ENCODE data around the gene NOTCH1.
"Not testable (repeated sequence)": the region's sequence is repeated elsewhere in the genome, so short reads cannot be mapped to it uniquely, and the experiment has no call there.

Gene NOTCH1

GRCh38 chr9:136565715-136566552 lies 20.1 kb upstream of the NOTCH1 start:
- no peak for DNase-seq

DNA sequence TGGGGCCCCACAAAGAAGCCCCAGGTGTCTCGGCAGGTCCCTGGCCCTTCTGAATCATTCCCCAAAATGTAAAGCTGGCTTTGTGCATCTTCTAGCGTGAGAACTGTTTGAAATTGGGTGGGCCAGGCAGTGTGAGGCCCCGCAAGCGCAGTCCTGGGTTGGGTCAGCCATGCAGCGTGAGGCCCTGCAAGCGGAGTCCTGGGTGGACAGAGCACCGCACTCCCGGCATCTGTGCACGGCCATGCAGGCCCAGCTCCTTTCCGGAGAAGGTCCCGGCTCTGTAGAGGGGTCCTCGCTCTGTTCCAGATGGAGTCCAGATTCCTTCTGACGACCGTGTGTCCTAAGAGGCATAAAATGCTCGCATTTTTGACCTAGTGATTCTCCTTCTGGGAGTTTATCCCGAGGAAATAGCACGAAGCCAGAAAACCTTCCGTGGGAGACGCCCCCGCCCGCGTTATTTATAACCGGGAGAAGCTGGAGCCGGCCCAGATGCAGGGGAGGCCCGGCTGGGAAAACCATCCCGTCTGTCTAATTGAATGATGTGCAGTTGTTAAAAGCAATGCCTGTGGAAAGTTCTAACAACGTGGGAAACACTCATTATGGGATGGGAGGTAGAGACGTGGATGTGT lies 19.4 kb upstream of the NOTCH1 start:
- DNase-seq, result peak in 19 of 56 donors; percentile 9 to 60 (median 34)

DNA sequence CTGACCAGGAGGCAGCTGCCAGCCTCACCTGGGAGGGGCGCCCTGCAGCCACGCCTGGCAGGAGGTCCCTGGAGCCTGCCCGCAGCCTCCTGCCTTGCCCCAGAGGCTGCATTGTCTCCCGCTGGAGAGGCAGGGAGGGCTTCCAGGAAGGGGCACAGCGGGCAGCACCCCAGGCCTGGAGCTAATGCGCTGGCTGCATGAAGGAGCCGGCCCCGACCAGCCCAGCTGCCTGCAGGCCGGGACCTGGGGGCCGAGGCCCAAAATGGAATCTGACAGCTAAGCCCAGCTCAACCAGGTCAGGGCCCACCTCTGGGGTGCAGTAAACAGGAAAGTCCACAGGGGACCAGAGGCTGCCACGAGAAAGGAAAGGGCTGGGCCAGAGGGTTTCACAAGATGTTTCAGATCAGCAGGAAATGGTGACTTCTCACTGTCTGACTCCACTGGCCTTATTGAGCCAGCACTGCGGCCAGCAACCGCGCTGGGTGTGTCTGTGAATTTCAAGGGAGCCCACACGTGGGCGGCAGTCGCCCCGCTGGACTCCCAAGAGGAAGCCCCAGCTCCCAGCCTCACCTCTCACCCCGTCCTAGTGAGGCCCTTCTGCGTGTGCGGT lies 18.6 kb upstream of the NOTCH1 start:
- DNase-seq, result peak in 3 of 56 donors; percentile 20 to 46 (median 39)

DNA sequence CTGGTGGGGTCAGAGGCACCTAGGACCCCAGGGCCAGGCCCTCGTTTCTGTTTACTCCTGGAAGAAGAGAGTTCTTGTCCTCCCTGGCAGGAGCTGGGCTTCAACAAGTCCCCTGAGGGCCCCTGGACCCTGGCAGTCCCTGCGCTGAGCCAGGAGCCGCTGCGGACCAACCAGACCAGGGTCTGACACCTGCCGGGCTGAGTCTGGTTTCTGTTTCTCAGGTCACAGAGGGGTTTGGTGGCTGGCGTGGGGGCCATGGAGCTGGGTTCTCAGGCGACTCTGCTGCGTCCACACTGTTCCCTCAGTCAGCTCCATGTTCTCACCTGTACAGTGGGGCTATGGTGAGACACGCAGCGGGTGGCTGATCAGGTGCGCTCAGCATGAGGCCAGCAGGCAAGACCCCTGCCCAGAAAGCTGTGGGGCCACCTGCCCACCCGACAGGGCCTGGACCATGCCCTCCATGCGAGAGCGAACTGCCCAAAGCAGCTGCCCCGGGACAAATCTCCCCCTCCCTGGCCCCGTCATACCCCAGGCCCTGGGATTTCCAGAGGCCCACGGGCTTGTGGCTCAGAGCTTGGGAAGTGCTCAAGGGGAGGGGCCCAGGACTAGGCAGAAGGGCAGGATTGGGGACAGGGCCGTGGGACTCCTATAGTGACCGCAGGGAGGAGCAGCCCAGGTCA lies 17.9 kb upstream of the NOTCH1 start:
- DNase-seq, result no peak

DNA sequence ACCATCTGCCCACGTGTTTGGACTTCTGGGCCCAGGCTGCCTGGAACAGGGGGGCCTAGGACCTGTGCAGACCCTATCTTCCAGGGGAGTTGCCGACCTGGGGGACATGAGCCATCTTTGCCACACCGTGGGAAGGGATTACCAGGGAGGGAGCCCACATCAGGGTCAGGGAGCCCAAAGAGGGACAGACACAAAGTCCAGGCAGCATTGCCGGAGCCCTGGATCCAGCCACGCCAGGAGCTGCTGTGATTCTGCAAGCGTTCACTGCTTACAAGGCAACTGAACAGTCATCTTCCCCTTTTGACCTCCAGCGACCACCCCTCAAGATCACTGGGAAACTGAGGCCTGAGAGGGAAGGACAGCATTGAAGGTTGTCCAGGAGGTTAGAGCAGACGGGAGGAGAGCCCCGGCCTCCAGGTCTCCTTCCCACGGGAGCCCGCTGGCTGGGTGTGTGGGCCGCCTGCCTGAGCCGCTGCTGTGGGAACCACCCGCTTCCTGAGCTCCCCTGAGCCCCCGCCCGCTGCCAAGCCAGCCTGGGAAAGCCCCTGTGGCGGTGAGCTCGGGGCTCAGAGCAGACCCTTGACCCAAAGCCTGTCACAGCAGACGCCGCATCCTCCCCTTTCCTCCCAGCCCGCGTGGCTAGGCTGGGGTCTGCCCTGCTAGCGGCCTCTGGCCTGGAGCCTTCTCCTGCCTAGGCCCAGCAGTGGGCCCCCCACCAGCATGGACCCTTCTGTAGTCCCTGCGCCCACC lies 17.1 kb upstream of the NOTCH1 start:
- DNase-seq, result no peak

DNA sequence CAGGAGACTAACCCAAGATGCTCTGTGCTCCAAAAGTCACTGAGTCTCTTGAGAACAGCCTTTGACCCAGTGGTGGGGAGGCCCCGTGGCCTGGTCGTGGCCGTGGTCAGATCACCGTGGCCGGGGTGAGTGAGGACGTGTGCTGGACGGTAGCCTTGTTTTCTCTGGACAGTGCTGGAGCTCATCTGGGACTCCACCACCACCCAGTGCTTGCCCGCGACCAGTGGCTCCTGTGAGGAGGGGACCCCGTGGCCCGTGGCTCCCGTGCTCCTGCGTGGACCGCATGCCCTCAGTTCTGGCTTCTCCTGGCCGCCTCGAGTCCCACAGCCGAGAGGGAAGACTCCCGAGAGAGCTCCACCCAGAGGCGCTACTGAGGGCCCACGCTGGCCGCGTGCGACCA lies 15.9 kb upstream of the NOTCH1 start:
- no peak for DNase-seq

DNA sequence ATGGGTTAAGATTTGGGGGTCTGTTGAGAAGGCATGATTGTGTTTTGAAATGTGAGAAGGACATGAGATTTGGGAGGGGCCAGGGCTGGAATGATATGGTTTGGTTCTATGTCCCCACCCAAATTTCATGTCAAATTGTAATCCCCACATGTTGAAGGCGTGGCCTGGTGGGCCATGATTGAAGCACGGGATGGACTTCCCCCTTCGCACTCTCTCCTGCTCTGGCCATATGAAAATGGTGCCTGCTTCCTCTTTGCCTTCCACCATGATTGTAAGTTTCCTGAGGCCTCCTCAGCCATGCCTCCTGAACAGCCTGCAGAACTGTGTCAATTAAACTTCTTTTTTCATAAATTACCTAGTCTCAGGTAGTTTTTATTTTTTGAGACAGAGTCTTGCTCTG lies 14.7 kb upstream of the NOTCH1 start:
- DNase-seq, result no peak

- not testable (repeated sequence) for DNase-seq
Observed at GRCh38 chr9:136559371-136559770, 13.5 kb upstream of the NOTCH1 start.

- DNase-seq, result not testable (repeated sequence)
Observed at GRCh38 chr9:136558846-136559245, 13.0 kb upstream of the NOTCH1 start.

DNA sequence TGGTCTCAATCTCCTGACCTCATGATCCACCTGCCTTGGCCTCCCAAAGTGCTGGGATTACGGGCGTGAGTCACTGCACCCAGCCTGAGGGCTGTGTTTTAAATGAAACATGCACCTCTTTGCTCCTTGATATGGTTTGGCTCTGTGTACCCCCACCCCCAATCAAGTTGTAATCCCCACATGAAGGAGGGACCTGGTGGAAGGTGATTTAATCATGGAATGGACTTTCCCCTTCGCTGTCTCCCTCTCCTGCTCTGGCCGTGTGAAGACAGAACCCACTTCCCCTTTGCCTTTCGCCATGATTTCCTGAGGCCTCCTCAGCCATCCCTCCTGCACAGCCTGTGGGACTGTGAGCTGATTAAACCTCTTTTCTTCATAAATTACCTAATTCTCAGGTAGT lies 12.5 kb upstream of the NOTCH1 start:
- no peak for DNase-seq

GRCh38 chr9:136557036-136557435 lies 11.2 kb upstream of the NOTCH1 start:
- DNase-seq, result no peak

DNA sequence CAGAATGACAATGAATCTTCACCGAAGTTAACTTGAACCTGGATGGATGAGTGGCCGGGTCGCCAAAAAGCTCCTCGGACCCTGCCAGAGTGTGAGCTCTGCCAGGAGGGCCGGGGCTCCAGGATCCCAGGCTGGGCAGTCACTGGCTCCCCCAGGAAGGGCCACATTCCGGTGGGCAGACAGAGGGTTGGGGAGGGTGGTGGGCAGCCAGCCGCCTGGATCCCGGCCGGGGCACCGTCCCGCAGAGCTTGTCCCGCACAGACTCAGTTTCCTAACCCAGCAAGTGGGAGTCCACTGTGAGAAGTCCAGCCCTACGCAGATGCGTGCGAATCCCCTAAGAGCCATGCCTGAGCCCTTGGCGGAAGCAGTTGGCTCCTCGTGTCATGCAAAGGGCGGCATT lies 10.3 kb upstream of the NOTCH1 start:
- DNase-seq, result no peak

- no peak for DNase-seq
Observed at GRCh38 chr9:136554870-136555269, 9.0 kb upstream of the NOTCH1 start.

DNA sequence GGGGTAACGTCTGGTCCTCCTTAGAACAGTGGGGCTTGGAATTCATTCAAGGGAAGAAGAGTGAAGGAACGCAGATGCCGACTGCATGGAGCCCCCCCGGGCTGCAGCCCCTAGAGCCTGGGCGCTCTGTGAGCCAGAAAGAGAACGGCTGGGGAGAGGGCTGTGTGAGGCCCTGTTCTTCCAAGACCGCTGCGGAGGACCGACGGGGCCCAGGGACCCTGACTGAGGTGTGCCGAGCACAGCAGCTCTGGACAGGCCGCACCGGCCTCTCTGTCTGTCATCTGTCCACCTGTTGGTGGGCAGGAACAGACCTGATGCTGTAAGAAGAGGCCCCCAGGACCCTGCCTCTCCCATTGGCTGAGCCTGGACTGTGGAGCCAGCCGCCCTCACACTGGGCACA lies 7.7 kb upstream of the NOTCH1 start:
- DNase-seq, result no peak

DNA sequence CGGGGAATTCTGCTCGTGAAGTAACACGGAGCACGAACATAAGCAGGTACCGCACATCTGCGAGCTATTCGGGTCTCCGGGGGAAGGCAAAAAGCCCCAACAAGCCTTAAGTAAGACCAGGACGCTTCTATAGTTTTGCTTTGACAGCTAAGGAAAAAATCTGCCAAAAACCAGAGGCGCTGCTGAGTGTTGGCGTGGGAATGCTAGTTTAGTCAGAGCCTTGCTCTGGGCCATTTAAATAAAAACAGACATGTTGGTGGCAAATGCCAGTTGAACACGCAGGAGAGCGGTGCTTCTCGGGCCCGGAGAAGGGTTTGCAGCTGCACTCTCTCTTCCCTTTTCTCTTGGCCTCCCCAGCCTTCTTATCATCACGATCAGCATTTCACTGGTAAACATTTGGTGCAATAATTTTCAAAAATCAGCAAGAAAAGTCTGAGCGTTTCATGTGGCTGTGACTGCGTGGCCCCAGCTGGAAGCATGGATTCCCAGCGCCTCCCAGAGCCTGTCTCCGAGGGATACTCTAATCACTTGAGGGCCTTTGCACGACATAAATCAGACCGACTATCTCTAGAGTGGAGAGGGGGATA lies 6.4 kb upstream of the NOTCH1 start:
- peak in 4 of 56 donors; percentile 21 to 43 (median 31) for DNase-seq

DNA sequence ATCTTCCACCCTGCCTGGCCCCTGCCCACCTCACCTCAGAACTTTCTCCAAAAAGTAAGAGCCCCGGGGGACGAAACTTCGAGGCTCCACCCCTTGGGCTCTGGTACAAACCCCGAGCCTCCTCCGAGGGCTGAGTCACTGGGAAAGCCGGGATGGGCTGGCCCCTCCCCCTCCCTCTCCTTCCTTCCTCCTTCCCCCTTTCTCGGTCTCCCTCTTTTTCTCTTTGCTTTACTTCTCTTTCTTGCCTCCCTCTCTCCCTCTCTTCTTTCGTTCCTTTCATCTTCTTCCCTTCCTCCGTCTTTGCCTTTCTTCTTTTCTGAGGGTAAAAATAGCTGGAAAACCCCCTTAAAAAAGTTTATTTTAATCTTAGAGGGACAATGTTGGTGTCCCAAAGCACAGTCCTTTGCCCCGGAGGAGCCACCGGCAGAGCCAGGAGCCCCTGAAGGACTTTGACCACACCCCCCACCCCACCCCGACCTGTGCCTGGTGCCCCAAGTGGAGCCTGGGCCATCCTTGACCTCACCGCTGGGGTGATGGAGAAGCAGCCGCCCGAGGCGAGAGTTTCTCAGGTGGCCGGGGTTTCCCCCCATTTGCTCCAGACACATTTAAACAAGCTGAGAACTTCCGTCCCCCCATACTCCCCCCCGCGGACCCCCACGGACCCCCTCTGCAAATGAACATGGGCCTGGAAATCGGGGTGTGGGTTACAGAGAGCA lies 5.7 kb upstream of the NOTCH1 start:
- DNase-seq, result peak in 4 of 56 donors; percentile 30 to 59 (median 44)

- DNase-seq, result no peak
Observed at GRCh38 chr9:136550439-136551289, 4.8 kb upstream of the NOTCH1 start.

- no peak for DNase-seq
Observed at GRCh38 chr9:136549010-136549980, 3.4 kb upstream of the NOTCH1 start.
